Neural progenitor cell (in vitro differentiated cells): ENCODE results near the gene PIK3CG.

Experiments
- CTCF ChIP-seq: fragments of 200-600 bp; sonication (generic); IDR thresholded peaks from 2 replicates; pipeline ENCODE4 v1.5.1; 2017; ENCODE audit warnings: antibody characterized with exemption, mild to moderate bottlenecking
- EZH2 ChIP-seq: fragments of 200-600 bp; sonication (generic); IDR thresholded peaks from 2 replicates; pipeline ENCODE4 v1.6.1; 2017; ENCODE audit warnings: antibody characterized with exemption, mild to moderate bottlenecking, moderate library complexity
- EZH2phosphoT487 ChIP-seq: fragments of 200-600 bp; sonication (generic); IDR thresholded peaks from 2 replicates; pipeline ENCODE4 v1.6.1; 2017; ENCODE audit warnings: antibody characterized with exemption

DNA sequence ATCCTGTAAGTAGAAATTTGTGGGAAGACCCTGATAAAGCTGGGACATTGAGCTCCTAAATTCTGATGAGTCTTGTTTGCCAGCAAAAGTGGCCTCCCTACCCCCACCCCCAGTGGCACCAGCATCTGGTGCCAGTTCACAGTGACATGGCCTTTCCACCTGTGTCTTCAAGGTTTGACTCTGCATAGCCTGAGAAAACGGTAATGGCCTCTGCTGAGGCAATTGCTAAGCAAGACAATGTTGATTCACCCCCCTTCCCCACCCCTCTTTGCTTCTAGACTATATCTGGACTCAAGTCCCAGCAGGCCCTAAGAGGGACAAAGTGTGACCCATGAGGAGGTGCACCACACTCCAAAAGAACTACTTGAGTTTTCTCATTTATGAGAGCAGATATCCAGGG, 48.0 kb upstream of the PIK3CG start:
- TF ChIP-seq CTCF: no peak
- no peak for TF ChIP-seq EZH2
- TF ChIP-seq EZH2phosphoT487: no peak
